HT-29 (cell line): ENCODE measurements around the gene ASIC2. TPM values are rescaled to one million over a fixed set of nuclear protein-coding genes. Genes with fewer than 3 reads are reported as not detected.
"Not testable (repeated sequence)": the region's sequence is repeated elsewhere in the genome, so short reads cannot be mapped to it uniquely, and the experiment has no call there.

Experiments
- DNase-seq: peaks from one replicate; pipeline ENCODE4 v3.0.0-alpha.2; 2015; ENCODE audit warnings: low spot score
- total RNA-seq: library from RNA; depleted of rRNA; stranded (reverse); fragments of >200 nt; shearing (Covaris generic); gene quantifications from 2 replicates; pipeline ENCODE4 v1.2.3, GENCODE V29; 2014

The ASIC2 gene
- total RNA-seq, 1 experiment from 2014 or later: not detected

DNA sequence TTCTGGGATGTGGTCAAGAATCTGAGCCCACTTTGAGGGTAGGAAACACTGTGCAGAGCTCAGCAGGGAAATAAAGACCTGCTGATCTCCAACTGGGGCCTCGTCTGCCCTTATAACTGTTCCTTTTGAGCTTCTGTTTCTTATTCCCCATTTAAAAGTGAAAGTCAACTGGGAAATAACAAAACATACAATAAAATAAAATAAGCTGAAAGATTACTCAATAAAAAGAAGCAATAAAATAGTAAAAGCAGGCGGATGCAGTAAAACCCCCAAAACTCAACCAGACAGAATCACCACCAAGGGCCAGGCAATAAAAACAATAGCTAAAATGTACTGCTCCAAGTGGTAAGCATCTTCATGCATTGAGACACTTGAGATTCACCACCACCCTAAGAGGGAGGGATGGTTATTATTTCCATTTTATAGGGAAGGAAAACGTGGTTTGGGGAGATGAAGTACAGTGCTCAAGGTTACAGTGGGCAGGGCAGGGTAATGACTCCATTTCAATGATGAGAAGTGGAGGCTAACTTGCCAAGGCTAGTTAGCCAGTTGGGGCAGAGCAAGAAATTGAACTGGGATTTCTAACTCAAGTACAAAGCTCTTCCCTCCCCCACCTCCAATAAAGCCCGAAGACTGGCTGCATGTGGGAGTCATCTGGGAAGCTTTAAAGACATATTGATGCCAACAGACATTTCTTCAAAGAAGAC, 307.9 kb downstream of the ASIC2 start:
- no peak for DNase-seq

DNA sequence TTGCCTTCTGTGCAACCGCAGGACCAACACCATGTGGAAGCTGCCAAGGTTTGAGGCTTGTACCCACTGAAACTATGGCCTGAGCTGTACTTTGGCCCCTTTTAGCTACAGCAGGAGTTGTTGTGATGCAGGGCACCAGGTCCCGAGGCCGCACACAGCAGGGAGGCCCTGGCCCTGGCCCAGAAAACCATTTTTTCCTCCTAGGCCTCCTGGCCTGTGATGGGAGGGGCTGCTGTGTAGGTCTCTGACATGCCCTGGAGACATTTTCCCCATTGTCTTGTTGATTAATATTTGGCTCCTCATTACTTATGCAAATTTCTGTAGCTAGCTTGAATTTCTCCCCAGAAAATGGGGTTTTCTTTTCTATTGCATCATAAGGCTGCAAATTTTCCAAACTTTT, 311.5 kb downstream of the ASIC2 start:
- not testable (repeated sequence) for DNase-seq

DNA sequence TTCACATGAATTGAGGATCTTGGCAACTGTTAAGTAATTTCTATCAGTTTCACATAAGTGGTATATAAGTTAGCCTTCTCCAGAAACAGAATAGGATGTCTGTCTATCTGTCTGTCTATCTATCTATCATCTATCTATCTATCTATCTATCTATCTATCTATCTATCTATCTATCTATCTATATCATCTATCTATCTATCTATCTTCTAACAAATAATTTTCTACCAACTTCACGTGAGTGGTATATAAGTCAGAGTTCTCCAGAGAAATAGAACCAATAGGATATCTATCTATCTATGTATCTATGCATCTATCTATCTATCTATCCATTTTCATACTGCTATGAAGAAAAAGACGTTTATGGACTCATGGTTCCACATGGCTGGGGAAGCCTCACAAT, 312.9 kb downstream of the ASIC2 start:
- DNase-seq: no peak

DNA sequence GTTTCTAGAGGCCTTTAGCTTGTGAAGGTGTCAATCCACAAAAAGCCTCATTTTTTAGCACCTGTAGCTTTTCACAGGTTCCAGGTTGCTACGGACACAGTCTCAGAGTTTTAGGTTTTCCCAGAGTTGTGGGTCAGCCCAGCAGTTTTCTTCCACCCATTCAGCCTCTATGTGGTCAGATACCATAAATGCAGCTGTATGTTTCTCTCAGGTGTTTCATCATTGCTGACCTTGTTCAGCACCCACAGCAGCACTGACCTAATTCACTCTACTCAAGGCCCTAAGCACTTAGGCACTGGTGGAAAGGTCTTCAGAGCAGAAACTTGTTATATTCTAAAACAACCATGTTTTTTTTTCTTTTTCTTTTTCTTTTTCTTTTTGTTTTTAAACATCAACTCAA, 316.5 kb downstream of the ASIC2 start:
- DNase-seq: no peak

DNA sequence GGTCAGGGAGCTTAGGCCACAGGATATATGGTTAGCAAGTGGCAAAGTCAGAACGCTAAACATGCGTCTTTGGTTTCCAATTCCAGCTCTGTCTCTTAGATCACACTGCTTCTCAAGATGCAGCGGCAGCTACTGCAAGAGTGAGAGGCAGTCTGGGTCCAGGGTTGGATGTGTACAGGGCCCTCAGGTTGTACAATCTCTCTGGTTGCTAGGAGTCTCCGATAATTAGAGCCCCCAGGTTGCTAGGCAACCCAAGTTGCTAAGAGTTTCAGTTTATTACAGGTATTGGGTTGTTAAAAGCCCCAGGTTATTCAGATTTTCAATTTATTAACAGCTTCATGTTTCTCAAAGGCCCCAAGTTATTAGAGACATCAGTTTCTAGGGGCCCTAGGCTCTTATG, 317.0 kb downstream of the ASIC2 start:
- DNase-seq: no peak

DNA sequence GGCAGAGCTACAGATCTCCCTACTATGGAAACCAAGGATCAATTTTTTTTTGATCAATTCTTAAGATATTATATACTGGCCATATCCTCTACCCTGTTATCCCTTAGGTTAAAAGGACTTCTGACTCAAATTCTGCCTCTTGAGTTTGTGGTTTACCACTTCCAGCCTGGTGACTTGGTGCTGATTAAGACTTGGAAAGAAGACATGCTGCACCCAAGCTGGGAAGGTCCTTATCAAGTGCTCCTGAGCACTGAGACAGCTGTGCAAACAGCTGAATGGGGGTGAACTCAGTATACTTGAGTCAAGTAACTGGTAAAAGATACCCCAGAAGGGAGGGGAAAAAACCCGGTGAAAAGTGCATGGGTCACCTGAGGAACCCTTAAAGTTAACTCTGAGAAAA, 321.9 kb downstream of the ASIC2 start:
- DNase-seq: no peak

DNA sequence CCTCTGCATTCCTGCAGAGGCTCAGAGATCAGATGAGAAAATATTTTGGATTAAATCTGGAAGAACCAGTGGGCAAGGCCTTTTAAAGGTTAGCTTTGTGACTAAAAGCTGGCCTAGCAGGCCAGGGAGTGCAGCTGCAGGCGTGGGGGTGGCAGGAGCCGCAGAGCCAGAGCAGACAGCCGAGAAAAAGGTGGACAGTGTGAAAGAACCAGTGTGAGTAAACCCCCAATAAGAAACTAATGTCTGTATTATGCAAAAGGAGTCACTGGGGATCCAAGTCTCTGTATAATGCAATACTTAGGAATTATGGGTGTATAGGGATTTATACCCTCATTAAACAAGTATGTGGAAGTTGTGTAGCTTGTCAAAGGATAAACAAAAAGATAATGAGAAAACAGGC, 322.8 kb downstream of the ASIC2 start:
- DNase-seq: no peak

DNA sequence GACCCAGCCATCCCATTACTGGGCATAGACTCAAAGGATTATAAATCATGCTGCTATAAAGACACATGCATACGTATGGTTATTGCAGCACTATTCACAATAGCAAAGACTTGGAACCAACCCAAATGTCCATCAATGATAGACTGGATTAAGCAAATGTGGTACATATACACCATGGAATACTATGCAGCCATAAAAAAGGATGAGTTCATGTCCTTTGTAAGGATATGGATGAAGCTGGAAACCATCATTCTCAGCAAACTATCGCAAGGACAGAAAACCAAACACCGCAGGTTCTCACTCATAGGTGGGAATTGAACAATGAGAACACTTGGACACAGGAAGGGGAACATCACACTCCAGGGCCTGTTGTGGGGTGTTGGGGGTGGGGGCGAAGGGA, 323.9 kb downstream of the ASIC2 start:
- DNase-seq: not testable (repeated sequence)

DNA sequence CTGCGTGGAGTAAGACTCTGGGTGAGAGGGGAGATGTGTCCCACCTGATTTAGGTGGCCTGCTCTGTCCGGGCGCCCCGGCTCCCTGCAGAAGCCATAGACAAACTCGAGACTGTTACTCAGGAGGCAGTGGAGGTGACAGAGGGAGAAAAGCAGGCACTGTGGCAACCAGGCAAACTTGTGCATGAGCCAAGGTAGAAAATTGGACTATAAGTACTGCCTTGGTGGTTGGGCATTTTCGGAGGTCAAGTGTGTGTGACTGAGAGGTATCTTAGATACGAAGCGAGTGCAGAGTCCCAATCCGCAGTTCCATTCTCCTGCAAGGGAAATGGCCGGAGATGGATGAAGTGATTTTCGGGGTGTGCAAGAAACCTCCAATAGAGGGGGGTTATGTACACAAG, 328.6 kb downstream of the ASIC2 start:
- no peak for DNase-seq
